ENCODE data around the gene BRICD5. TPM values are rescaled to one million over a fixed set of nuclear protein-coding genes. Genes with fewer than 3 reads are reported as not detected.

Gene BRICD5
- total RNA-seq, 2 experiments from 2014 or later, result 8.0 to 8.8 TPM

- POLR2A ChIA-PET, result interaction anchor here (0.5 to 1.2 kb wide), 7 partner anchors 19 to 917 kb away, joined by 3 to 11 read pairs (median 4); partner anchors contain the start of genes ECI1, RPS2 and TRAF7
- Mint-ChIP-seq H3K4me1 (peaks cover 18% of the 10 kb centered on the region), H3K9me3 (ENCODE audit: low read depth) (no peaks in the 10 kb centered on the region), H3K27ac (peak overlapping the region; percentile 45), H3K4me3 (peak overlapping the region; percentile 79), H3K36me3 (ENCODE audit: low read depth) (peaks cover 20% of the 10 kb centered on the region), H3K27me3 (no peaks in the 10 kb centered on the region)
- CTCF ChIA-PET, result interaction anchor here (0.6 to 1.4 kb wide), 5 partner anchors 11 to 1528 kb away, joined by 3 to 5 read pairs (median 4); no protein-coding TSS in a partner anchor
- intact Hi-C loops (cut with DNase I, micrococcal nuclease), result loop anchor here (1.0 to 2.0 kb wide), 3 partner anchors 9 to 127 kb away; partner anchors contain the start of genes ABCA3 (in 1 of the 2), E4F1 (in 1 of the 2) and MLST8 (in 1 of the 2)
- ATAC-seq (no peak), DNase-seq (peak; percentile 40)
These were observed 3.4 kb upstream of the BRICD5 start for GRCh38 chr16:2213817-2214718.

GRCh38 chr16:2212362-2213324, 2.0 kb upstream of the BRICD5 start:
- intact Hi-C loops (cut with DNase I, micrococcal nuclease), result no loop called here
- Mint-ChIP-seq H3K27me3 (no peaks in the 10 kb centered on the region), H3K4me1 (peaks cover 21% of the 10 kb centered on the region), H3K4me3 (peak overlapping the region; percentile 79), H3K27ac (no peak overlapping the region), H3K9me3 (ENCODE audit: low read depth) (no peaks in the 10 kb centered on the region), H3K36me3 (ENCODE audit: low read depth) (peaks cover 23% of the 10 kb centered on the region)
- DNase-seq (no peak), ATAC-seq (no peak)
- CTCF ChIA-PET, result no interaction called here
- POLR2A ChIA-PET, result no interaction called here

DNA sequence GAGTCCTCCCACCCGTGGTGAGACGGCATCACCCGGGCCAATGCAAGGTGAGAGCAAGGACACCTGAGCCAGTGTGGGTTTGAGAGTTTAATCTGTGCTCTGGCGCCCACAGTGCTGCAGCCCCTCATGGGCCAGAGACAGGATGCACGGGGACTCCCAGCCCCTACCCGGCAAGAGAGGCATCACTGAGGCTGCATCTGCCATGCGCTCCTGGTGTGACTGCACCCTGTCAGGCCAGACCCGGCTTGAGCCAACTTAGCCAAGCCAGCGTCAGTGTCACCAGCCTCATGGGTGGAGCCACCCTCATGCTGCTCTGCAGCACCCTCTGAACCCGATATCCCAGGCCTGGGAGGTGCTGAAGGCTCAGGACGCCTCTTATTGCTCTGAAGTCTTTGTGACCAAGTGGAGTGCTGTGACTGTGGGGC, 1.3 kb upstream of the BRICD5 start:
- intact Hi-C loops (cut with DNase I, micrococcal nuclease), result no loop called here

DNA sequence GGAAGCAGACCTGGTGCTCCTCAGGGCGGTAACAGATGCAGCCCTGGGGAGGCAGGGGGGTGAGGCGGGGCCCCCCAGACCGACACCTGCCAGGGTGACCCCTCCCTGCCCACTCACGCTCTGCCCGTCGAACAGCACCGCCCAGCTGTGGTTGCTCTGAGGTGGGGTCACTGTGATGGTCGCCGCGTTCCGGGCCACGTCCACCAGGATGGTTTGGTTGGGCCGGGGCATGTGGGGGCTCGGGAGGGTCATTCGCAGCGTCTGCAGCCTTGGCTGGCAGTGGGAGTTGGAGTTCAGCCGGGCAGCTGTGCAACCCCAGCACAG, 692 bp downstream of the BRICD5 start:
- no peak for DNase-seq
- Mint-ChIP-seq H3K36me3 (ENCODE audit: low read depth) (peaks cover 37% of the 10 kb centered on the region), H3K9me3 (ENCODE audit: low read depth) (no peaks in the 10 kb centered on the region), H3K4me1 (peaks cover 22% of the 10 kb centered on the region), H3K27me3 (no peaks in the 10 kb centered on the region), H3K4me3 (no peak overlapping the region), H3K27ac (no peak overlapping the region)
- intact Hi-C loops (cut with DNase I, micrococcal nuclease), result no loop called here
- ChIA-PET CTCF (no interaction called here), POLR2A (interaction anchor here (0.6 kb wide), 1 partner anchor 19 kb away, joined by 3 read pairs; no protein-coding TSS in a partner anchor)
- no peak for ATAC-seq

More for the DNA sequence above, 1.3 kb upstream of the BRICD5 start:
- peaks cover 25% of the 10 kb centered on the region for H3K4me1 Mint-ChIP-seq
- no peak overlapping the region for H3K27ac Mint-ChIP-seq
- no peaks in the 10 kb centered on the region for H3K27me3 Mint-ChIP-seq
- H3K36me3 Mint-ChIP-seq (ENCODE audit: low read depth), result peaks cover 30% of the 10 kb centered on the region
- no peak for DNase-seq
- ChIA-PET POLR2A (interaction anchor here (1.0 kb wide), 1 partner anchor 57 kb away, joined by 6 read pairs; no protein-coding TSS in a partner anchor), CTCF (no interaction called here)
- no peaks in the 10 kb centered on the region for H3K9me3 Mint-ChIP-seq (ENCODE audit: low read depth)
- no peak for ATAC-seq
- H3K4me3 Mint-ChIP-seq, result peak overlapping the region; percentile 53

DNA sequence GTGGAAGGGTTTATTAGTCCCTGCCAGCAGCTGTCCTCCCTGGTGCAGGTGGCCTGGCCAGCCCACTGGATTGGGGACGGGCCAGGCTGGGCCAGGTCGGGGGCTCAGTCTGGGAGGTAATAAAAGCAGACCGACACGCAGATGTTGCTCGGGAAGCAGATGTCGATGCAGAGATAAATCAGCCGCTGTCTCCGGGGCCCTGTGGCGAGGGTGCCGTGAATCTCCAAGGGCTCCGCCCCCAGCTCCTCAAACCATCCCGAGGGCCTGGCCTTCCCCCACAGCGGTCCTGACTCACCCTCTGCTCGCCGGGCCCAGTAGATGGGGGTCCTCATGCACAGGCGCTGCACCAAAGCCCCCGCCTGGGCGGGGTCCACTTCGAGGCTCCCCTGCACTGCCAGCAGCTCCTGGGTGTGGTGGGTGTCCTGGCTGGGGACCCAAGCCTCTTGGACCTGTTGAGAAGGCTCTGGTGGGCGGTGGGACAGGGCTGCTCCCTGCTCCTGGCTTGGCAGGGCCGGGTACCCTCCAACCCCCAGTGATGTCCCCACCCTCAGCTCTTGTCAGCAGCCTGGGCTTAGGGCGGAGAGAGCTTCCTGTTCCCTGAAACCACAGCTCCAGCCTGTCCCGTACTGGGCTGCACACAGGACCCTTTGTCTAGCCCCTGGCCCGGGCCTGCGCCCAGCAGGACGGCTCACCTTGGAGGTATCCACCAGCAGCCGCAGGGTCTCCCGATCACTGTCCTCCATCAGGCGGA, 1.2 kb downstream of the BRICD5 start:
- DNase-seq (no peak), ATAC-seq (no peak)
- Mint-ChIP-seq H3K27ac (no peak overlapping the region), H3K36me3 (ENCODE audit: low read depth) (peaks cover 37% of the 10 kb centered on the region), H3K27me3 (no peaks in the 10 kb centered on the region), H3K4me1 (peaks cover 25% of the 10 kb centered on the region), H3K9me3 (ENCODE audit: low read depth) (no peaks in the 10 kb centered on the region), H3K4me3 (no peak overlapping the region)
- POLR2A ChIA-PET, result interaction anchor here (0.6 kb wide), 1 partner anchor 12 kb away, joined by 3 read pairs; no protein-coding TSS in a partner anchor
- intact Hi-C loops (cut with DNase I, micrococcal nuclease), result loop anchor here (5.0 to 10.0 kb wide), 5 partner anchors 52 to 595 kb away; partner anchors contain the start of genes CRAMP1 (in 1 of the 2), IFT140 (in 1 of the 2), NTN3 (in 1 of the 2) and RNPS1 (in 1 of the 2)
- CTCF ChIA-PET, result no interaction called here

DNA sequence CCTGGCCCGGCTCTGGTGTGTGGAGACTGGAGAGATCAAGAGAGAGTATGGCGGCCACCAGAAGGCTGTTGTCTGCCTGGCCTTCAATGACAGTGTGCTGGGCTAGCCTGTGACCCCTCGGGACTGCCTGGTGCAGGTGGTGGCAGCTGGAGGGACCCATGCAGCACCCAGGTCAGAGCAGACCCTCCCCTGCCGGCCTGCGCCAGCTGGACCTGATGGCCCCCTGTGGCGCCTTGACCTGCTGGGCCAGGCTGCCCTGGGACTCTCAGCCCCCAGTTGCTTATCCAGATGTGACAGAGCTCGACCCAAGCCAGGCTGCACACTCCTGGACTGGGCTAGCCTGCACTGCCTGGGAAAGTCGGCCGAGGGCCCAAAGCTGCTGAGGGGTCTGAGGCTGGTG, 1.9 kb downstream of the BRICD5 start:
- Mint-ChIP-seq H3K9me3 (ENCODE audit: low read depth) (no peaks in the 10 kb centered on the region), H3K27ac (no peak overlapping the region), H3K4me1 (peaks cover 27% of the 10 kb centered on the region), H3K36me3 (ENCODE audit: low read depth) (peaks cover 37% of the 10 kb centered on the region), H3K27me3 (no peaks in the 10 kb centered on the region), H3K4me3 (no peak overlapping the region)
- no peak for ATAC-seq
- ChIA-PET POLR2A (interaction anchor here (0.6 kb wide), 1 partner anchor 11 kb away, joined by 3 read pairs; no protein-coding TSS in a partner anchor), CTCF (no interaction called here)
- intact Hi-C loops (cut with DNase I, micrococcal nuclease), result loop anchor here (5.0 to 10.0 kb wide), 5 partner anchors 51 to 594 kb away; partner anchors contain the start of genes CRAMP1 (in 1 of the 2), IFT140 (in 1 of the 2), NTN3 (in 1 of the 2) and RNPS1 (in 1 of the 2)
- no peak for DNase-seq

DNA sequence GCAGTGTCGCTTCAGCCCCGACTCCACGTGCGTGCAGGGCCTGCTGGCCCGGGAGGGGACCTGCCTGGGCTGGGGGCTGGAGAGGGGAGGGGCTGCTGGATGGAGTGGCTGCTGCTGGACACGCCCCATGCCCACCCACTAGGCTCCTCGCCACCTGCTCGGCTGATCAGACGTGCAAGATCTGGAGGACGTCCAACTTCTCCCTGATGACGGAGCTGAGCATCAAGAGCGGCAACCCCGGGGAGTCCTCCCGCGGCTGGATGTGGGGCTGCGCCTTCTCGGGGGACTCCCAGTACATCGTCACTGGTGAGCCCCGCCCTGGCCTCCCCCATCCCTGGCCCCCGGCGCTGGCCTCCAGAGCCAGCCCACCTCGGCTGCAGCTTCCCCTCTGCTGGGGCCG, 2.4 kb downstream of the BRICD5 start:
- POLR2A ChIA-PET, result no interaction called here
- intact Hi-C loops (cut with DNase I, micrococcal nuclease), result loop anchor here (5.0 to 10.0 kb wide), 5 partner anchors 51 to 594 kb away; partner anchors contain the start of genes CRAMP1 (in 1 of the 2), IFT140 (in 1 of the 2), NTN3 (in 1 of the 2) and RNPS1 (in 1 of the 2)
- Mint-ChIP-seq H3K9me3 (ENCODE audit: low read depth) (no peaks in the 10 kb centered on the region), H3K36me3 (ENCODE audit: low read depth) (peaks cover 33% of the 10 kb centered on the region), H3K4me3 (peak overlapping the region; percentile 8), H3K4me1 (peaks cover 25% of the 10 kb centered on the region), H3K27me3 (no peaks in the 10 kb centered on the region), H3K27ac (no peak overlapping the region)
- DNase-seq, result no peak
- ATAC-seq, result no peak
- CTCF ChIA-PET, result no interaction called here

DNA sequence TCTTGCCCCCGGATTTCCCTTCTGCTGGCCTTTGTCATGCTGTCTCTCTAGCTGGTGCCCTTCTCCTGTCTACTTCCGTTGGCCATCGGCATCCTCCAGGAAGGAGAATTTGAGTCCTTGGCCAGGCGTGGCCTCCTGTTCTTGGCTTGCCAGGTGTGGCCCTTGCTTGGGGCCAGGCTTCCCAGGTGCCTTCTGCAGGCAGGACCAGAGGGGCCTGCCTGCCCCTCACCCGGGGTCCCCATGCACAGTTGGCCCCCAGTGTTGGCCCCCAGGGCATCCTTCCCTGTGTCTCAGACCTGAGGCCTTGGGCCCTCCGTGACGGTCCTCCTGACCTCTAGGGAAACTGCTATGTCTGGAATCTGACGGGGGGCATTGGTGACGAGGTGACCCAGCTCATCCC, 2.8 kb downstream of the BRICD5 start:
- Mint-ChIP-seq H3K4me1 (peaks cover 20% of the 10 kb centered on the region), H3K27me3 (no peaks in the 10 kb centered on the region), H3K9me3 (ENCODE audit: low read depth) (no peaks in the 10 kb centered on the region), H3K4me3 (peak overlapping the region; percentile 83), H3K27ac (peak overlapping the region; percentile 78), H3K36me3 (ENCODE audit: low read depth) (peaks cover 30% of the 10 kb centered on the region)
- ChIA-PET CTCF (no interaction called here), POLR2A (no interaction called here)
- intact Hi-C loops (cut with DNase I, micrococcal nuclease), result loop anchor here (5.0 to 10.0 kb wide), 5 partner anchors 51 to 593 kb away; partner anchors contain the start of genes CRAMP1 (in 1 of the 2), IFT140 (in 1 of the 2), NTN3 (in 1 of the 2) and RNPS1 (in 1 of the 2)
- ATAC-seq (no peak), DNase-seq (no peak)

GRCh38 chr16:2206780-2207433, 3.8 kb downstream of the BRICD5 start:
- intact Hi-C loops (cut with DNase I, micrococcal nuclease), result loop anchor here (5.0 to 10.0 kb wide), 5 partner anchors 50 to 592 kb away; partner anchors contain the start of genes CRAMP1 (in 1 of the 2), IFT140 (in 1 of the 2), NTN3 (in 1 of the 2) and RNPS1 (in 1 of the 2)
- ChIA-PET CTCF (interaction anchor here (0.6 to 0.7 kb wide), 2 partner anchors 16 to 306 kb away, joined by 3 to 4 read pairs; no protein-coding TSS in a partner anchor), POLR2A (interaction anchor here (1.1 kb wide), 1 partner anchor 51 kb away, joined by 3 read pairs; the partner anchor contains the start of gene TRAF7)
- H3K4me3 Mint-ChIP-seq, result peak overlapping the region; percentile 83
- DNase-seq (no peak), ATAC-seq (no peak)
- no peaks in the 10 kb centered on the region for H3K27me3 Mint-ChIP-seq
- H3K9me3 Mint-ChIP-seq (ENCODE audit: low read depth), result no peaks in the 10 kb centered on the region
- peaks cover 23% of the 10 kb centered on the region for H3K36me3 Mint-ChIP-seq (ENCODE audit: low read depth)
- peaks cover 16% of the 10 kb centered on the region for H3K4me1 Mint-ChIP-seq
- H3K27ac Mint-ChIP-seq, result peak overlapping the region; percentile 84

All from activated CD4-positive, alpha-beta T cell treated with anti-CD3 and anti-CD28 coated beads for 36 hours (primary cell).